ENCODE measurements around the gene POLR1A. TPM values are rescaled to one million over a fixed set of nuclear protein-coding genes. Genes with fewer than 3 reads are reported as not detected.

The POLR1A gene
- total RNA-seq, 4 donors from 2014 or later, result 11.9 to 16.9 (median 13.5) TPM

- no peak overlapping the region for H3K4me3 ChIP-seq (ENCODE audit: low read depth, poor library complexity, severe bottlenecking)
- 76 to 87% methylated on average over 3 of the region's 3 CpGs for WGBS, 2 donors
- TF ChIP-seq CTCF (IDR thresholded peaks at IDR 0.05) (no peak), POLR2A (IDR thresholded peaks at IDR 0.05) (no peak)
- DNase-seq (ENCODE audit: low spot score in 2 of 2), result peak in 1 of 2 donors; percentile 70
- intact Hi-C loops (cut with DNase I; ENCODE audit: low total_unique reads), result no loop called here
Observed at GRCh38 chr2:86055314-86055713, 50.4 kb downstream of the POLR1A start.

GRCh38 chr2:86054535-86055082 is 51.1 kb downstream of the POLR1A start:
- TF ChIP-seq CTCF (IDR thresholded peaks at IDR 0.05) (no peak), POLR2A (IDR thresholded peaks at IDR 0.05) (no peak)
- no peak overlapping the region for H3K4me3 ChIP-seq (ENCODE audit: low read depth, poor library complexity, severe bottlenecking)
- intact Hi-C loops (cut with DNase I; ENCODE audit: low total_unique reads), result no loop called here
- DNase-seq (ENCODE audit: low spot score in 2 of 2), result peak in 1 of 2 donors; percentile 82
- WGBS, 2 donors, result 80 to 87% methylated on average over 10 of the region's 10 CpGs

GRCh38 chr2:86053166-86053565 is 52.5 kb downstream of the POLR1A start:
- DNase-seq (ENCODE audit: low spot score in 2 of 2), result peak in 1 of 2 donors; percentile 53
- 88 to 91% methylated on average over 4 of the region's 4 CpGs for WGBS, 2 donors
- TF ChIP-seq POLR2A (IDR thresholded peaks at IDR 0.05) (no peak), CTCF (IDR thresholded peaks at IDR 0.05) (no peak)
- intact Hi-C loops (cut with DNase I; ENCODE audit: low total_unique reads), result no loop called here
- H3K4me3 ChIP-seq (ENCODE audit: low read depth, poor library complexity, severe bottlenecking), result no peak overlapping the region

GRCh38 chr2:86052676-86053075 is 53.0 kb downstream of the POLR1A start:
- TF ChIP-seq CTCF (IDR thresholded peaks at IDR 0.05) (no peak), POLR2A (IDR thresholded peaks at IDR 0.05) (no peak)
- DNase-seq (ENCODE audit: low spot score in 2 of 2), result peak in 1 of 2 donors; percentile 80

GRCh38 chr2:86052265-86052664 is 53.4 kb downstream of the POLR1A start:
- intact Hi-C loops (cut with DNase I; ENCODE audit: low total_unique reads), result no loop called here
- TF ChIP-seq POLR2A (IDR thresholded peaks at IDR 0.05) (no peak), CTCF (IDR thresholded peaks at IDR 0.05) (no peak)
- H3K4me3 ChIP-seq (ENCODE audit: low read depth, poor library complexity, severe bottlenecking), result no peak overlapping the region
- WGBS, 2 donors, result 86 to 92% methylated on average over 6 of the region's 6 CpGs
- DNase-seq (ENCODE audit: low spot score in 2 of 2), result no peak

More at GRCh38 chr2:86052676-86053075, 53.0 kb downstream of the POLR1A start:
- H3K4me3 ChIP-seq (ENCODE audit: low read depth, poor library complexity, severe bottlenecking), result no peak overlapping the region
- intact Hi-C loops (cut with DNase I; ENCODE audit: low total_unique reads), result no loop called here
- 97 to 98% methylated on average over 16 of the region's 16 CpGs for WGBS, 2 donors

GRCh38 chr2:86050301-86050700 is 55.4 kb downstream of the POLR1A start:
- WGBS, 2 donors, result 89 to 96% methylated on average over 5 of the region's 5 CpGs
- H3K4me3 ChIP-seq (ENCODE audit: low read depth, poor library complexity, severe bottlenecking), result no peak overlapping the region
- peak in 1 of 2 donors; percentile 54 for DNase-seq (ENCODE audit: low spot score in 2 of 2)
- TF ChIP-seq CTCF (IDR thresholded peaks at IDR 0.05) (no peak), POLR2A (IDR thresholded peaks at IDR 0.05) (no peak)
- intact Hi-C loops (cut with DNase I; ENCODE audit: low total_unique reads), result no loop called here
